Stimulated activated CD4-positive, alpha-beta T cell treated with anti-CD3 and anti-CD28 coated beads, TNF-alpha, amount 100 ng/mL, for 24 hours (primary cell): ENCODE measurements around the gene RIMS1.

ENCODE experiments used
- DNase-seq, 3 experiments: peaks; one replicate each; pipeline ENCODE4 v3.0.0-alpha.2; 2020; ENCODE audit warnings: low read depth in 3 of 3

The RIMS1 gene

GRCh38 chr6:71886184-71887005, at the start of gene RIMS1:
Gene RIMS1 (plus strand): TSS chr6:71886550. CDS start chr6:71887024, 474 bp downstream.
- DNase-seq = no peak

GRCh38 chr6:71851214-71851613, 35.1 kb upstream of the RIMS1 start:
- DNase-seq = no peak

GRCh38 chr6:71852948-71853347, 33.4 kb upstream of the RIMS1 start:
- no peak for DNase-seq

GRCh38 chr6:71855406-71855805, 30.9 kb upstream of the RIMS1 start:
- DNase-seq = no peak

GRCh38 chr6:71879016-71879415, 7.3 kb upstream of the RIMS1 start:
- no peak for DNase-seq

GRCh38 chr6:71887006-71887743, 825 bp downstream of the RIMS1 start:
- no peak for DNase-seq

GRCh38 chr6:71887744-71888230, 1.4 kb downstream of the RIMS1 start:
- no peak for DNase-seq

- no peak for DNase-seq
Observed at GRCh38 chr6:71888756-71889340, 2.5 kb downstream of the RIMS1 start.

GRCh38 chr6:71889366-71889765, 3.0 kb downstream of the RIMS1 start:
- no peak for DNase-seq

- no peak for DNase-seq
Observed at GRCh38 chr6:71892641-71893040, 6.3 kb downstream of the RIMS1 start.

GRCh38 chr6:71900642-71901041, 14.3 kb downstream of the RIMS1 start:
- DNase-seq = no peak

- DNase-seq = no peak
Observed at GRCh38 chr6:71902261-71902660, 15.9 kb downstream of the RIMS1 start.

- no peak for DNase-seq
Observed at GRCh38 chr6:71906813-71907212, 20.5 kb downstream of the RIMS1 start.

- no peak for DNase-seq
Observed at GRCh38 chr6:71908162-71908765, 21.9 kb downstream of the RIMS1 start.

- DNase-seq = no peak
Observed at GRCh38 chr6:71913444-71914234, 27.3 kb downstream of the RIMS1 start.

- DNase-seq = no peak
Observed at GRCh38 chr6:71929047-71929446, 42.7 kb downstream of the RIMS1 start.

GRCh38 chr6:71933881-71934280, 47.5 kb downstream of the RIMS1 start:
- DNase-seq = no peak

- DNase-seq = no peak
Observed at GRCh38 chr6:71965404-71965803, 79.1 kb downstream of the RIMS1 start.

- DNase-seq = no peak
Observed at GRCh38 chr6:71967436-71967835, 81.1 kb downstream of the RIMS1 start.

- DNase-seq = no peak
Observed at GRCh38 chr6:71977884-71978283, 91.5 kb downstream of the RIMS1 start.

GRCh38 chr6:71979911-71980310, 93.6 kb downstream of the RIMS1 start:
- no peak for DNase-seq
